Measurements from ENCODE around the gene NDRG3.

NDRG3 gene

GRCh38 chr20:36779656-36780025 lies 33.8 kb upstream of the NDRG3 start:
- no CpG with 5 or more reads among the region's 6 CpGs for WGBS (ENCODE audit: insufficient coverage, insufficient read length)

GRCh38 chr20:36778831-36779655 lies 33.2 kb upstream of the NDRG3 start:
- Histone ChIP-seq H3K27me3 (ENCODE audit: control insufficient read depth, insufficient read depth, low read length) (no peaks in the 10 kb centered on the region), H3K27ac (ENCODE audit: low read length) (no peak overlapping the region), H3K9me3 (ENCODE audit: control insufficient read depth, insufficient read depth, low read length) (no peaks in the 10 kb centered on the region), H3K4me3 (ENCODE audit: low read length) (no peak overlapping the region), H3K36me3 (ENCODE audit: control insufficient read depth, insufficient read depth, low read length) (no peaks in the 10 kb centered on the region), H3K4me1 (ENCODE audit: control insufficient read depth, insufficient read depth, low read length) (no peaks in the 10 kb centered on the region)
- no peak for DNase-seq (ENCODE audit: low read depth, low spot score)
- no CpG with 5 or more reads among the region's 3 CpGs for WGBS (ENCODE audit: insufficient coverage, insufficient read length)

More at GRCh38 chr20:36779656-36780025, 33.8 kb upstream of the NDRG3 start:
- Histone ChIP-seq H3K9me3 (ENCODE audit: control insufficient read depth, insufficient read depth, low read length) (no peaks in the 10 kb centered on the region), H3K36me3 (ENCODE audit: control insufficient read depth, insufficient read depth, low read length) (0 out of 2 replicates have a peak, but pooled peaks cover 2% of the 10 kb centered on the region), H3K27ac (ENCODE audit: low read length) (no peak overlapping the region), H3K4me1 (ENCODE audit: control insufficient read depth, insufficient read depth, low read length) (no peaks in the 10 kb centered on the region), H3K27me3 (ENCODE audit: control insufficient read depth, insufficient read depth, low read length) (no peaks in the 10 kb centered on the region), H3K4me3 (ENCODE audit: low read length) (no peak overlapping the region)
- DNase-seq (ENCODE audit: low read depth, low spot score), result peak; percentile 11

- no peaks in the 10 kb centered on the region for H3K36me3 ChIP-seq (ENCODE audit: control insufficient read depth, insufficient read depth, low read length)
- no peak overlapping the region for H3K27ac ChIP-seq (ENCODE audit: low read length)
- no peak for DNase-seq (ENCODE audit: low read depth, low spot score)
- no peaks in the 10 kb centered on the region for H3K9me3 ChIP-seq (ENCODE audit: control insufficient read depth, insufficient read depth, low read length)
- no peak overlapping the region for H3K4me3 ChIP-seq (ENCODE audit: low read length)
- H3K27me3 ChIP-seq (ENCODE audit: control insufficient read depth, insufficient read depth, low read length), result no peaks in the 10 kb centered on the region
- no peaks in the 10 kb centered on the region for H3K4me1 ChIP-seq (ENCODE audit: control insufficient read depth, insufficient read depth, low read length)
- no CpG with 5 or more reads among the region's 3 CpGs for WGBS (ENCODE audit: insufficient coverage, insufficient read length)
Observed at GRCh38 chr20:36777576-36777975, 31.7 kb upstream of the NDRG3 start.

GRCh38 chr20:36777167-36777566 lies 31.3 kb upstream of the NDRG3 start:
- WGBS (ENCODE audit: insufficient coverage, insufficient read length), result no CpG with 5 or more reads among the region's 3 CpGs
- Histone ChIP-seq H3K4me3 (ENCODE audit: low read length) (no peak overlapping the region), H3K4me1 (ENCODE audit: control insufficient read depth, insufficient read depth, low read length) (no peaks in the 10 kb centered on the region), H3K27me3 (ENCODE audit: control insufficient read depth, insufficient read depth, low read length) (no peaks in the 10 kb centered on the region), H3K36me3 (ENCODE audit: control insufficient read depth, insufficient read depth, low read length) (no peaks in the 10 kb centered on the region), H3K27ac (ENCODE audit: low read length) (no peak overlapping the region), H3K9me3 (ENCODE audit: control insufficient read depth, insufficient read depth, low read length) (no peaks in the 10 kb centered on the region)
- DNase-seq (ENCODE audit: low read depth, low spot score), result no peak

GRCh38 chr20:36775826-36776225 lies 29.9 kb upstream of the NDRG3 start:
- H3K4me1 ChIP-seq (ENCODE audit: control insufficient read depth, insufficient read depth, low read length), result no peaks in the 10 kb centered on the region
- no CpG with 5 or more reads among the region's 3 CpGs for WGBS (ENCODE audit: insufficient coverage, insufficient read length)

GRCh38 chr20:36775196-36775595 lies 29.3 kb upstream of the NDRG3 start:
- no peaks in the 10 kb centered on the region for H3K4me1 ChIP-seq (ENCODE audit: control insufficient read depth, insufficient read depth, low read length)
- H3K9me3 ChIP-seq (ENCODE audit: control insufficient read depth, insufficient read depth, low read length), result no peaks in the 10 kb centered on the region
- no CpG with 5 or more reads among the region's 2 CpGs for WGBS (ENCODE audit: insufficient coverage, insufficient read length)
- H3K4me3 ChIP-seq (ENCODE audit: low read length), result no peak overlapping the region
- DNase-seq (ENCODE audit: low read depth, low spot score), result no peak
- H3K36me3 ChIP-seq (ENCODE audit: control insufficient read depth, insufficient read depth, low read length), result peaks cover under 1% of the 10 kb centered on the region; the same call in 1 of the 2 replicates
- H3K27me3 ChIP-seq (ENCODE audit: control insufficient read depth, insufficient read depth, low read length), result no peaks in the 10 kb centered on the region
- no peak overlapping the region for H3K27ac ChIP-seq (ENCODE audit: low read length)

More at GRCh38 chr20:36775826-36776225, 29.9 kb upstream of the NDRG3 start:
- no peak for DNase-seq (ENCODE audit: low read depth, low spot score)
- no peaks in the 10 kb centered on the region for H3K9me3 ChIP-seq (ENCODE audit: control insufficient read depth, insufficient read depth, low read length)
- H3K27ac ChIP-seq (ENCODE audit: low read length), result no peak overlapping the region
- H3K27me3 ChIP-seq (ENCODE audit: control insufficient read depth, insufficient read depth, low read length), result no peaks in the 10 kb centered on the region
- H3K4me3 ChIP-seq (ENCODE audit: low read length), result no peak overlapping the region
- H3K36me3 ChIP-seq (ENCODE audit: control insufficient read depth, insufficient read depth, low read length), result no peaks in the 10 kb centered on the region; the same call in 1 of the 2 replicates

GRCh38 chr20:36773597-36774390 lies 27.9 kb upstream of the NDRG3 start, which contains the start of gene DSN1:
Gene DSN1 (minus strand): TSS chr20:36773763. CDS start chr20:36771458, 2,305 bp downstream.
- Histone ChIP-seq H3K36me3 (ENCODE audit: control insufficient read depth, insufficient read depth, low read length) (peaks cover 2% of the 10 kb centered on the region; the same call in 1 of the 2 replicates), H3K9me3 (ENCODE audit: control insufficient read depth, insufficient read depth, low read length) (no peaks in the 10 kb centered on the region), H3K4me3 (ENCODE audit: low read length) (peak within 1 kb of the TSS; percentile 81), H3K27me3 (ENCODE audit: control insufficient read depth, insufficient read depth, low read length) (no peaks in the 10 kb centered on the region), H3K4me1 (ENCODE audit: control insufficient read depth, insufficient read depth, low read length) (no peaks in the 10 kb centered on the region), H3K27ac (ENCODE audit: low read length) (no peak within 1 kb of the TSS)
- WGBS (ENCODE audit: insufficient coverage, insufficient read length), result no CpG with 5 or more reads among the region's 61 CpGs
- peak; percentile 99 for DNase-seq (ENCODE audit: low read depth, low spot score)

- Histone ChIP-seq H3K4me1 (ENCODE audit: control insufficient read depth, insufficient read depth, low read length) (no peaks in the 10 kb centered on the region), H3K4me3 (ENCODE audit: low read length) (peak overlapping the region; percentile 81), H3K27ac (ENCODE audit: low read length) (no peak overlapping the region), H3K9me3 (ENCODE audit: control insufficient read depth, insufficient read depth, low read length) (no peaks in the 10 kb centered on the region), H3K36me3 (ENCODE audit: control insufficient read depth, insufficient read depth, low read length) (peaks cover 2% of the 10 kb centered on the region; the same call in 1 of the 2 replicates), H3K27me3 (ENCODE audit: control insufficient read depth, insufficient read depth, low read length) (no peaks in the 10 kb centered on the region)
- no peak for DNase-seq (ENCODE audit: low read depth, low spot score)
- WGBS (ENCODE audit: insufficient coverage, insufficient read length), result no CpG with 5 or more reads among the region's 28 CpGs
Observed at GRCh38 chr20:36773107-36773596, 27.3 kb upstream of the NDRG3 start.

GRCh38 chr20:36770680-36771079 lies 24.8 kb upstream of the NDRG3 start:
- H3K4me3 ChIP-seq (ENCODE audit: low read length), result no peak overlapping the region
- no peak for DNase-seq (ENCODE audit: low read depth, low spot score)
- peaks cover 2% of the 10 kb centered on the region; the same call in 1 of the 2 replicates for H3K36me3 ChIP-seq (ENCODE audit: control insufficient read depth, insufficient read depth, low read length)
- H3K27ac ChIP-seq (ENCODE audit: low read length), result no peak overlapping the region
- H3K9me3 ChIP-seq (ENCODE audit: control insufficient read depth, insufficient read depth, low read length), result no peaks in the 10 kb centered on the region
- no CpG with 5 or more reads among the region's 7 CpGs for WGBS (ENCODE audit: insufficient coverage, insufficient read length)
- H3K27me3 ChIP-seq (ENCODE audit: control insufficient read depth, insufficient read depth, low read length), result no peaks in the 10 kb centered on the region
- no peaks in the 10 kb centered on the region for H3K4me1 ChIP-seq (ENCODE audit: control insufficient read depth, insufficient read depth, low read length)

GRCh38 chr20:36768768-36769430 lies 23.0 kb upstream of the NDRG3 start:
- Histone ChIP-seq H3K4me3 (ENCODE audit: low read length) (no peak overlapping the region), H3K4me1 (ENCODE audit: control insufficient read depth, insufficient read depth, low read length) (no peaks in the 10 kb centered on the region), H3K36me3 (ENCODE audit: control insufficient read depth, insufficient read depth, low read length) (peaks cover 2% of the 10 kb centered on the region; the same call in 1 of the 2 replicates), H3K27me3 (ENCODE audit: control insufficient read depth, insufficient read depth, low read length) (no peaks in the 10 kb centered on the region), H3K9me3 (ENCODE audit: control insufficient read depth, insufficient read depth, low read length) (no peaks in the 10 kb centered on the region), H3K27ac (ENCODE audit: low read length) (no peak overlapping the region)
- WGBS (ENCODE audit: insufficient coverage, insufficient read length), result no CpG with 5 or more reads among the region's 5 CpGs
- no peak for DNase-seq (ENCODE audit: low read depth, low spot score)
